HG03565 (cell line): Measurements from ENCODE around the gene NAGA.
"Not testable (repeated sequence)": the region's sequence is repeated elsewhere in the genome, so short reads cannot be mapped to it uniquely, and the experiment has no call there.

Experiments used
- ATAC-seq: cut with Tn5 transposase; IDR thresholded peaks from one replicate; pipeline ENCODE4 v1.9.1; 2021; ENCODE audit warnings: mild to moderate bottlenecking, moderate library complexity; ENCODE audit not compliant: unreplicated experiment

Gene NAGA

GRCh38 chr22:42070517-42071422, at the start of gene NAGA:
Gene NAGA, minus strand, starts transcription at chr22:42070812. Its CDS starts 515 bp downstream, at chr22:42070297.
- ATAC-seq = peak; percentile 82

- no peak for ATAC-seq
Measured at GRCh38 chr22:42116848-42117424, 46.3 kb upstream of the NAGA start.

GRCh38 chr22:42115420-42115830, 44.8 kb upstream of the NAGA start:
- not testable (repeated sequence) for ATAC-seq

- ATAC-seq = no peak
Measured at GRCh38 chr22:42114721-42115120, 44.1 kb upstream of the NAGA start.

GRCh38 chr22:42112793-42113192, 42.2 kb upstream of the NAGA start:
- not testable (repeated sequence) for ATAC-seq

GRCh38 chr22:42111798-42112197, 41.2 kb upstream of the NAGA start:
- ATAC-seq = no peak

GRCh38 chr22:42108848-42109247, 38.2 kb upstream of the NAGA start:
- ATAC-seq = no peak

GRCh38 chr22:42104332-42104860, 33.8 kb upstream of the NAGA start:
- not testable (repeated sequence) for ATAC-seq

GRCh38 chr22:42101199-42101598, 30.6 kb upstream of the NAGA start:
- ATAC-seq = no peak

GRCh38 chr22:42091455-42091782, 20.8 kb upstream of the NAGA start:
- no peak for ATAC-seq

GRCh38 chr22:42090596-42091454, 20.2 kb upstream of the NAGA start, which contains the start of gene NDUFA6:
Gene NDUFA6, minus strand, starts transcription at chr22:42090772. Its CDS starts 28 bp downstream, at chr22:42090744.
- peak; percentile 94 for ATAC-seq

GRCh38 chr22:42086051-42086450, 15.4 kb upstream of the NAGA start:
- no peak for ATAC-seq

- ATAC-seq = no peak
Measured at GRCh38 chr22:42084874-42085273, 14.3 kb upstream of the NAGA start.

GRCh38 chr22:42083119-42083518, 12.5 kb upstream of the NAGA start:
- no peak for ATAC-seq

- no peak for ATAC-seq
Measured at GRCh38 chr22:42080287-42080686, 9.7 kb upstream of the NAGA start.

GRCh38 chr22:42079319-42080251, 9.0 kb upstream of the NAGA start, which contains the start of gene SMDT1:
Gene SMDT1, plus strand, starts transcription at chr22:42079700. Its CDS starts 69 bp downstream, at chr22:42079769.
- peak; percentile 68 for ATAC-seq

- no peak for ATAC-seq
Measured at GRCh38 chr22:42078469-42079318, 8.1 kb upstream of the NAGA start.

GRCh38 chr22:42077486-42078125, 7.0 kb upstream of the NAGA start:
- ATAC-seq = no peak
